Measurements from ENCODE around the gene HS1BP3. TPM values are rescaled to one million over a fixed set of nuclear protein-coding genes. Genes with fewer than 3 reads are reported as not detected.

Gene HS1BP3
- total and polyA plus RNA-seq, 2 of the 13 experiments (the other 11 are each of a cell fraction or from before 2014, with no cell fraction given) = 15.2 to 22.0 TPM

GRCh38 chr2:20611077-20611843 is 39.6 kb downstream of the HS1BP3 start (continued):
- TF ChIP-seq ZFP91 (CRISPR knock-in tag; IDR thresholded peaks at IDR 0.05; ENCODE audit: borderline replicate concordance) = peak; percentile 92
- TF ChIP-seq GPN1 (CRISPR knock-in tag; IDR thresholded peaks at IDR 0.05; ENCODE audit: borderline replicate concordance) = no peak
- TF ChIP-seq IKZF5 (CRISPR knock-in tag; IDR thresholded peaks at IDR 0.05) = peak; percentile 99
- TF ChIP-seq STAT6 (CRISPR knock-in tag; IDR thresholded peaks at IDR 0.05; ENCODE audit: borderline replicate concordance) = peak; percentile 36; the same call in 1 of the 2 replicates
- TF ChIP-seq ETS1 (CRISPR knock-in tag; IDR thresholded peaks at IDR 0.05) = no peak
- TF ChIP-seq ZBTB21 (CRISPR knock-in tag; IDR thresholded peaks at IDR 0.05) = no peak
- TF ChIP-seq PLRG1 (conservative IDR thresholded peaks at IDR 0.05) = no peak
- no peak for TF ChIP-seq TRIM22 (IDR thresholded peaks at IDR 0.05)
- TF ChIP-seq EP300 (IDR thresholded peaks at IDR 0.05; ENCODE audit: low read depth in 2 of 2, low read length in 2 of 2) = peak; percentile 92 to 97
- peak; percentile 94 for TF ChIP-seq EP300 (CRISPR knock-in tag; IDR thresholded peaks at IDR 0.05; ENCODE audit: borderline replicate concordance)
- peak; percentile 91; the same call in 1 of the 2 replicates for TF ChIP-seq ZNF746 (CRISPR knock-in tag; IDR thresholded peaks at IDR 0.05)
- no peak; the same call in 1 of the 2 replicates for TF ChIP-seq ZNF253 (CRISPR knock-in tag; IDR thresholded peaks at IDR 0.05; ENCODE audit: borderline replicate concordance)
- TF ChIP-seq ZNF740 (CRISPR knock-in tag; IDR thresholded peaks at IDR 0.05) = no peak; the same call in 1 of the 2 replicates
- peak; percentile 53; the same call in 1 of the 2 replicates for TF ChIP-seq TBX3 (IDR thresholded peaks at IDR 0.05; ENCODE audit: borderline replicate concordance)
- peak; percentile 72 for TF ChIP-seq SP5 (CRISPR knock-in tag; IDR thresholded peaks at IDR 0.05; ENCODE audit: borderline replicate concordance, low read depth)
- TF ChIP-seq CEBPG (CRISPR knock-in tag; IDR thresholded peaks at IDR 0.05) = peak; percentile 65
- peak; percentile 96 for TF ChIP-seq ZNF44 (CRISPR knock-in tag; IDR thresholded peaks at IDR 0.05)
- peak; percentile 87; the same call in 1 of the 2 replicates for TF ChIP-seq ZNF430 (CRISPR knock-in tag; IDR thresholded peaks at IDR 0.05)
- TF ChIP-seq SOX5 (CRISPR knock-in tag; IDR thresholded peaks at IDR 0.05; ENCODE audit: borderline replicate concordance) = peak; percentile 83
- TF ChIP-seq RAD51 (IDR thresholded peaks at IDR 0.05; ENCODE audit: borderline replicate concordance) = no peak
- no peak for TF ChIP-seq TCF7L2 (IDR thresholded peaks at IDR 0.05; ENCODE audit: low read depth, low read length)
- TF ChIP-seq ISL2 (CRISPR knock-in tag; IDR thresholded peaks at IDR 0.05) = peak; percentile 91

All from HepG2 (cell line).